ENCODE results near the gene CDK15. TPM values are rescaled to one million over a fixed set of nuclear protein-coding genes. Genes with fewer than 3 reads are reported as not detected.

Gene CDK15
- total and polyA plus RNA-seq, 8 donors, result 0.09 to 0.35 (median 0.12) TPM; not detected in 3

DNA sequence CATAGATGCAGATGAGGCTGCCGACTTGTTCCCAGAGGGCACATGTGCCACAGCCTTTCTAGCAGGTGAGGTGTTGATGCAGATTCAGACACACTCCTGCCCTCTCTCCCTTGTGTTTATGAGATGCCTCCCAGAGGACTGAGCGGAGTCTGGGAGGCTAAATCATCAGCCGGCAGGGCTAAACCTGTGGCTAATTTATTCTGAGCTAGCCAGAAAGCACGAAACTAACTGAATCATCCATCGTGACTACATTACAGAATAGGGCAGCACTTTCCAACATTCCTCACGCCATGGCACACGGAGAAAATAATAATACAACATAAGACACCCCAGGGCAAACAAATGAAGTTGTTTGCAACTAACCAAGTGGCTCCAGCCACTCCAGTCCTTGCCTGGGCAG, 125.6 kb downstream of the CDK15 start:
- H3K36me3 ChIP-seq, result no peaks in the 10 kb centered on the region
- DNase-seq (no peak), ATAC-seq (no peak), FAIRE-seq (no peak)
- intact Hi-C loops (cut with DNase I), result no loop called here
- no peak overlapping the region for H3K27ac ChIP-seq
- TF ChIP-seq, protein P1, sequence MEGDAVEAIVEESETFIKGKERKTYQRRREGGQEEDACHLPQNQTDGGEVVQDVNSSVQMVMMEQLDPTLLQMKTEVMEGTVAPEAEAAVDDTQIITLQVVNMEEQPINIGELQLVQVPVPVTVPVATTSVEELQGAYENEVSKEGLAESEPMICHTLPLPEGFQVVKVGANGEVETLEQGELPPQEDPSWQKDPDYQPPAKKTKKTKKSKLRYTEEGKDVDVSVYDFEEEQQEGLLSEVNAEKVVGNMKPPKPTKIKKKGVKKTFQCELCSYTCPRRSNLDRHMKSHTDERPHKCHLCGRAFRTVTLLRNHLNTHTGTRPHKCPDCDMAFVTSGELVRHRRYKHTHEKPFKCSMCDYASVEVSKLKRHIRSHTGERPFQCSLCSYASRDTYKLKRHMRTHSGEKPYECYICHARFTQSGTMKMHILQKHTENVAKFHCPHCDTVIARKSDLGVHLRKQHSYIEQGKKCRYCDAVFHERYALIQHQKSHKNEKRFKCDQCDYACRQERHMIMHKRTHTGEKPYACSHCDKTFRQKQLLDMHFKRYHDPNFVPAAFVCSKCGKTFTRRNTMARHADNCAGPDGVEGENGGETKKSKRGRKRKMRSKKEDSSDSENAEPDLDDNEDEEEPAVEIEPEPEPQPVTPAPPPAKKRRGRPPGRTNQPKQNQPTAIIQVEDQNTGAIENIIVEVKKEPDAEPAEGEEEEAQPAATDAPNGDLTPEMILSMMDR (IDR thresholded peaks at IDR 0.05), result no peak
- no peaks in the 10 kb centered on the region for H3K27me3 ChIP-seq
- no peak overlapping the region for H3K4me3 ChIP-seq
- H3K4me1 ChIP-seq, result no peaks in the 10 kb centered on the region
- H3K9me3 ChIP-seq, result no peaks in the 10 kb centered on the region
- 57 to 67% methylated on average over 7 of the region's 7 CpGs for WGBS, 2 donors

DNA sequence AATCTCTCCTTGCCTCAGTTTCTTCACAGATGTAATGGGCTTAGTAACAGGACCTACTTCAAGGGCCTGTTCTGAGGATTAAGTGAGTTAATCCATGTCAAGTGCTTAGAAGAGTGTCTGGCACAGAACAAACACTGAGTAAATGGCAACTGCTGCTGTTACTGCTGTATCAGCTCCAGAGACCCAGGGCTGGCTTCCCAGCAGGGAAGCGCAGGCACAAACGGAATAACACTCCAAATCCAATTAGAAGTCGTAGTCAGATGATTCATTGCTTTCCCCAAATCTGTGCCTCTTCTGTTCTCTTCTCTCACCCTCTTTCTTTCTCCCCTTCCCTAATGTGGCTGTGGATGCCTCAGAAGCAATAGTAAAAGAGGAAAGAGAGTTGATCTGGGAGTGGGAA, 126.2 kb downstream of the CDK15 start:
- FAIRE-seq (no peak), ATAC-seq (no peak), DNase-seq (no peak)
- Histone ChIP-seq H3K4me1 (no peaks in the 10 kb centered on the region), H3K27ac (no peak overlapping the region), H3K9me3 (no peaks in the 10 kb centered on the region), H3K27me3 (no peaks in the 10 kb centered on the region), H3K36me3 (no peaks in the 10 kb centered on the region), H3K4me3 (no peak overlapping the region)
- TF ChIP-seq, protein P1 (IDR thresholded peaks at IDR 0.05), result no peak
- intact Hi-C loops (cut with DNase I), result no loop called here
- 68 to 81% methylated on average over 3 of the region's 3 CpGs for WGBS, 2 donors

DNA sequence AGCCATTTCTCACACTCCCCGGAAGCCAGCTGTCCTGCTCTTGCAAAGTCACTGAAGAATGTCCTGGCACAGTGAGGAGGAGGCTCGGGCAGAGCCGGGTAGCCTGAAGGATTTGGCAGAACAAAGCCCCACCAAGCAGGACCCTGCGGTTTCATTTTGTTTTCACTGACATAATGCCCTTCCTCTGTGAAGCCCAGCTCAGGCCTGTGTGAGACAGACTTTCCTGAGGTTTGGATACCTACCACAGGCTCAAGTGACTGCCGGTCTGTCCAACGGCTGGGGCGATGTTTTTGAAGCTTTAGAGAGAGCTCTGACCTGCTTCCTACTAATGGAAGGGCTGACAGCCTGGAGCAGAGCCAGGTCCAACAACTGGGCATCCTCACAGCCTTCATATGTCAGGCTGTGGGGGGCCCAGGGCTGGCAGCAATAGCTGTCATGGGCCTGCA, 127.5 kb downstream of the CDK15 start:
- 63 to 67% methylated on average over 7 of the region's 7 CpGs for WGBS, 2 donors
- TF ChIP-seq, protein P1 (IDR thresholded peaks at IDR 0.05), result no peak
- intact Hi-C loops (cut with DNase I), result no loop called here
- FAIRE-seq (no peak), DNase-seq (no peak), ATAC-seq (no peak)
- Histone ChIP-seq H3K36me3 (no peaks in the 10 kb centered on the region), H3K9me3 (no peaks in the 10 kb centered on the region), H3K27me3 (no peaks in the 10 kb centered on the region), H3K4me1 (no peaks in the 10 kb centered on the region), H3K4me3 (no peak overlapping the region), H3K27ac (no peak overlapping the region)

DNA sequence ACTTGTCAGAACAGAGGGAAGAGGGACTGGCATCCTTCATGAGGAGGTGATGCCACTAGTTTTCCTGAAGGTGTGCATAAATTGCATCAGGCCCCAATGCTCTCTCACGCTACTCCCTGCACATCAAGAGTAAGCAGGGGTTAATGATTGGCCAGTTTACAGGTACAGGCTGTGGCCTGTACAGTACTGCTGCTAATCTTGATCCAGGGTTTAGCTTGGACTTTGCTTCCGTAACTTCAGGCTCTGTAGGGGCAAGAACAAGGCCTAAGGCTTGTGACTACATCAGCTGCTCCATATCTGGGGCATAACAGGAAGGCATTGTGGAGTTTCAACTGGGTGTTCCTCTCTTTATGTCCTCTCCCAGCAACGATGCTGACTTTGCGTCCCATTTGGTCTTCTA, 130.5 kb downstream of the CDK15 start:
- H3K27ac ChIP-seq, result no peak overlapping the region
- WGBS, 2 donors, result 80 to 89% methylated on average over 4 of the region's 4 CpGs
- no peak for ATAC-seq
- DNase-seq, result no peak
- H3K27me3 ChIP-seq, result no peaks in the 10 kb centered on the region
- H3K4me3 ChIP-seq, result no peak overlapping the region
- no peak for FAIRE-seq
- intact Hi-C loops (cut with DNase I), result no loop called here
- H3K36me3 ChIP-seq, result no peaks in the 10 kb centered on the region
- no peaks in the 10 kb centered on the region for H3K9me3 ChIP-seq
- TF ChIP-seq, protein P1 (IDR thresholded peaks at IDR 0.05), result no peak
- H3K4me1 ChIP-seq, result no peaks in the 10 kb centered on the region

DNA sequence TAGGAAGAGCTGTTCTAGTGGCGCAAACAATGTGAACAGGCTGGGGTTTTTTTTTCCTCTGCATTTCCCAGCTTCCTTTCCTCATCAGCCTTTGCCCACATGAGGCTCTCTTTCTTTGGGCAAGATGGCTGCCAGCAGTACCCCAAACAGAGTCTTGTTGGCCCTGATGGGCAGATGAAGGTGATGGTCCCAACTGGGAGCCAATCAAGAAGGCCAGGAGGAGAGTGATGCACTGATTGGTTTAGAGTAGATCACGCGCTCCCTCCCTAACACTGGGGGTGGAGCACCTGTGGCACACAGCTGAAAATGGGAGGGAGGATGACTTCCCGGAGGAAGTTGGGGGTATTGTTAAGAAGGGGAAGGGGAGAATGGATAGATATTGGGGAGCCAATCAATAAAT, 131.0 kb downstream of the CDK15 start:
- DNase-seq, result no peak
- Histone ChIP-seq H3K4me1 (no peaks in the 10 kb centered on the region), H3K36me3 (no peaks in the 10 kb centered on the region), H3K27me3 (no peaks in the 10 kb centered on the region), H3K9me3 (no peaks in the 10 kb centered on the region), H3K27ac (no peak overlapping the region), H3K4me3 (no peak overlapping the region)
- intact Hi-C loops (cut with DNase I), result no loop called here
- FAIRE-seq, result no peak
- no peak for ATAC-seq
- TF ChIP-seq, protein P1 (IDR thresholded peaks at IDR 0.05), result no peak
- 90 to 93% methylated on average over 4 of the region's 4 CpGs for WGBS, 2 donors
